HCT116 (cell line): ENCODE data around the gene ACOD1. TPM values are rescaled to one million over a fixed set of nuclear protein-coding genes. Genes with fewer than 3 reads are reported as not detected.

Experiments
- ATAC-seq: fragments of 200-7000 bp; cut with Tn5 transposase; 2 replicates; pipeline ENCODE4 v1.9.1; 2020; ENCODE audit warnings: mild to moderate bottlenecking, moderate library complexity
- BruUV-seq: library from RNA; stranded (reverse); fragments of 400-500 nt; replicated peaks from 2 replicates; lab custom pipeline; 2021; lab: Mats Ljungman, UMichigan
- CTCF ChIA-PET: fragments of 300-600 bp; sonication (Branson Sonifier 250); formaldehyde crosslinking; loops from one replicate; lab custom pipeline; 2021; ENCODE audit warnings: antibody characterized with exemption; lab: Charles Lee
- POLR2A ChIA-PET: fragments of 300-600, 350-600 bp; sonication (Branson Sonifier 250); formaldehyde crosslinking; loops from one replicate; lab custom pipeline; 2021; ENCODE audit warnings: antibody characterized with exemption; lab: Charles Lee
- RAD21 ChIA-PET, 2 experiments: fragments of 300-600 bp; sonication (Branson Sonifier 250); formaldehyde crosslinking; loops; one replicate each; lab custom pipeline; 2023; ENCODE audit warnings: low total read pairs in 2 of 2; ENCODE audit not compliant: uncharacterized antibody in 2 of 2, unreplicated experiment in 2 of 2, low non-redundant PET in 1 of 2; lab: Charles Lee
- DNase-seq: peaks from one replicate; pipeline ENCODE4 v3.0.0-alpha.2; 2010; ENCODE audit warnings: low read depth, low spot score
- H2AFZ ChIP-seq: fragments of 200-600 bp; shearing (Covaris generic), sonication (generic); 2 replicates; pipeline ENCODE4 v1.6.1; 2017; ENCODE audit warnings: low read depth, mixed run types, mixed read lengths, antibody characterized with exemption, low read length; ENCODE audit not compliant: poor library complexity, severe bottlenecking
- H3K27ac ChIP-seq: 2 replicates; pipeline ENCODE4 v1.5.1; 2012; ENCODE audit warnings: low read depth, low read length
- H3K27me3 ChIP-seq: fragments of 200-600 bp; sonication (generic); 2 replicates; pipeline ENCODE4 v1.6.1; 2016; ENCODE audit warnings: mixed run types, low read length, mixed read lengths; ENCODE audit not compliant: insufficient read depth
- H3K36me3 ChIP-seq, 2 experiments: fragments of 200-500 bp in 1 of 2; fragments of 200-600 bp in 1 of 2; sonication (Bioruptor generic) in 1 of 2; sonication (generic) in 1 of 2; 2 replicates each; pipeline versions ENCODE4 v1.5.1 to v1.6.1; 2014 to 2016; ENCODE audit warnings: low read length in 2 of 2, inconsistent platforms in 1 of 2, mixed read lengths in 1 of 2, mixed run types in 1 of 2; ENCODE audit not compliant: insufficient read depth in 2 of 2, control insufficient read depth in 1 of 2
- H3K4me1 ChIP-seq, 2 experiments: fragments of 200-600 bp in 1 of 2; sonication (generic) in 1 of 2; 2 replicates each; pipeline versions ENCODE4 v1.5.1 to v1.6.1; 2012 to 2017; ENCODE audit warnings: low read length in 2 of 2, inconsistent platforms in 1 of 2, mild to moderate bottlenecking in 1 of 2, mixed read lengths in 1 of 2, mixed run types in 1 of 2, moderate library complexity in 1 of 2; ENCODE audit not compliant: insufficient read depth in 2 of 2, control insufficient read depth in 1 of 2
- H3K4me2 ChIP-seq: fragments of 200-600 bp; sonication (generic); 2 replicates; pipeline ENCODE4 v1.6.1; 2017; ENCODE audit warnings: mixed run types, low read length, mixed read lengths
- H3K4me3 ChIP-seq, 2 experiments: fragments of 200-600 bp in 1 of 2; sonication (generic) in 1 of 2; replicated peaks in 1 of 2; 2 replicates each; pipeline ENCODE4 v1.5.1; 2011 to 2016; ENCODE audit warnings: low read length in 2 of 2, control low read depth in 1 of 2, low read depth in 1 of 2, mild to moderate bottlenecking in 1 of 2, mixed read lengths in 1 of 2, mixed run types in 1 of 2
- H3K79me2 ChIP-seq: fragments of 200-600 bp; sonication (generic); 2 replicates; pipeline ENCODE4 v1.6.1; 2017; ENCODE audit warnings: mild to moderate bottlenecking, mixed run types, low read length, moderate library complexity, mixed read lengths; ENCODE audit not compliant: insufficient read depth
- H3K9ac ChIP-seq: fragments of 200-600 bp; sonication (generic); 2 replicates; pipeline ENCODE4 v1.6.1; 2016; ENCODE audit warnings: low read length, mixed read lengths
- H3K9me2 ChIP-seq: fragments of 200-600 bp; sonication (generic), shearing (Covaris generic); 2 replicates; pipeline ENCODE4 v1.6.1; 2017; ENCODE audit warnings: mixed run types, mild to moderate bottlenecking, moderate library complexity; ENCODE audit not compliant: insufficient read depth
- H3K9me3 ChIP-seq, 2 experiments: fragments of 200-500 bp in 1 of 2; fragments of 200-600 bp in 1 of 2; sonication (Bioruptor generic) in 1 of 2; sonication (generic) in 1 of 2; 2 replicates each; pipeline ENCODE4 v1.6.1; 2014 to 2017; ENCODE audit warnings: low read length in 2 of 2, mixed read lengths in 2 of 2, inconsistent platforms in 1 of 2, low read depth in 1 of 2, mild to moderate bottlenecking in 1 of 2, mixed run types in 1 of 2, moderate library complexity in 1 of 2; ENCODE audit not compliant: control insufficient read depth in 1 of 2, insufficient read depth in 1 of 2
- H4K20me1 ChIP-seq: fragments of 200-600 bp; sonication (generic), shearing (Covaris generic); 2 replicates; pipeline ENCODE4 v1.6.1; 2017; ENCODE audit warnings: mixed run types, mild to moderate bottlenecking, moderate library complexity; ENCODE audit not compliant: insufficient read depth
- ATF3 ChIP-seq: IDR thresholded peaks from 2 replicates; pipeline ENCODE4 v1.6.1; 2012
- CTCF ChIP-seq, 3 experiments: fragments of 200-600 bp in 1 of 3; sonication (generic) in 1 of 3; IDR thresholded peaks in 2 of 3; conservative IDR thresholded peaks in 1 of 3; 2 replicates each; pipeline ENCODE4 v1.5.1; 2012 to 2017; ENCODE audit warnings: low read depth in 2 of 3, low read length in 2 of 3, antibody characterized with exemption in 1 of 3, borderline replicate concordance in 1 of 3, control low read depth in 1 of 3, mild to moderate bottlenecking in 1 of 3, mixed read lengths in 1 of 3, mixed run types in 1 of 3, moderate library complexity in 1 of 3; ENCODE audit not compliant: insufficient read depth in 1 of 3
- ELF1 ChIP-seq: IDR thresholded peaks from 2 replicates; pipeline ENCODE4 v1.6.1; 2012; ENCODE audit warnings: low read depth, borderline replicate concordance
- EZH2 ChIP-seq: fragments of 200-600 bp; sonication (generic); IDR thresholded peaks from 2 replicates; pipeline ENCODE4 v1.6.1; 2017; ENCODE audit warnings: antibody characterized with exemption, mixed run types
- EZH2phosphoT487 ChIP-seq: fragments of 200-600 bp; IDR thresholded peaks from 2 replicates; pipeline ENCODE4 v1.6.1; 2018; ENCODE audit warnings: antibody characterized with exemption, borderline replicate concordance
- FOSL1 ChIP-seq: IDR thresholded peaks from 2 replicates; pipeline ENCODE4 v1.6.1; 2012; ENCODE audit warnings: low read depth
- JUND ChIP-seq: IDR thresholded peaks from 2 replicates; pipeline ENCODE4 v1.6.1; 2012
- MAX ChIP-seq: IDR thresholded peaks from 2 replicates; pipeline ENCODE4 v1.6.1; 2012
- POLR2A ChIP-seq: IDR thresholded peaks from 2 replicates; pipeline ENCODE4 v1.7.0; 2011; ENCODE audit warnings: borderline replicate concordance; ENCODE audit not compliant: insufficient read depth, insufficient read length; ENCODE audit errors: extremely low read depth
- POLR2AphosphoS5 ChIP-seq: IDR thresholded peaks from 2 replicates; pipeline ENCODE4 v1.6.1; 2011; ENCODE audit warnings: mild to moderate bottlenecking, low read depth, low read length, moderate library complexity
- RAD21 ChIP-seq: IDR thresholded peaks from 2 replicates; pipeline ENCODE4 v1.6.1; 2012; ENCODE audit warnings: low read depth, mild to moderate bottlenecking
- REST ChIP-seq: IDR thresholded peaks from 2 replicates; pipeline ENCODE4 v1.6.1; 2012; ENCODE audit warnings: low read depth
- SIN3A ChIP-seq: IDR thresholded peaks from 2 replicates; pipeline ENCODE4 v1.6.1; 2012; ENCODE audit warnings: low read depth
- SP1 ChIP-seq: IDR thresholded peaks from 2 replicates; pipeline ENCODE4 v1.6.1; 2012; ENCODE audit warnings: low read depth
- SRF ChIP-seq: IDR thresholded peaks from 2 replicates; pipeline ENCODE4 v1.6.1; 2012; ENCODE audit warnings: low read depth
- TCF7L2 ChIP-seq: IDR thresholded peaks from 2 replicates; pipeline ENCODE4 v1.7.0; 2011; ENCODE audit warnings: borderline replicate concordance, inconsistent platforms; ENCODE audit not compliant: insufficient read depth, insufficient read length; ENCODE audit errors: extremely low read depth
- YY1 ChIP-seq: IDR thresholded peaks from 2 replicates; pipeline ENCODE4 v1.6.1; 2011; ENCODE audit warnings: low read length, low read depth, moderate library complexity, mild to moderate bottlenecking; ENCODE audit not compliant: insufficient replicate concordance; ENCODE audit errors: extremely low read depth
- ZBTB33 ChIP-seq: IDR thresholded peaks from 2 replicates; pipeline ENCODE4 v1.6.1; 2011; ENCODE audit warnings: mild to moderate bottlenecking, low read length, moderate library complexity; ENCODE audit not compliant: insufficient replicate concordance; ENCODE audit errors: extremely low read depth
- ZFX ChIP-seq: fragments of 450-650 bp; IDR thresholded peaks from 2 replicates; pipeline ENCODE4 v1.6.1; 2017
- ZNF274 ChIP-seq: fragments of 200-500 bp; sonication (Bioruptor generic); IDR thresholded peaks from 2 replicates; pipeline ENCODE4 v1.6.1; 2014; ENCODE audit warnings: mild to moderate bottlenecking, low read depth, low read length, inconsistent platforms
- intact Hi-C: fragments of 100-400 bp; cut with micrococcal nuclease; formaldehyde crosslinking; loops from 2 replicates; pipeline ENCODE4 v1.10.0; 2022
- total RNA-seq: library from RNA; stranded (reverse); gene quantifications from one replicate; pipeline ENCODE4 v1.2.1, GENCODE V29; 2021; ENCODE audit not compliant: unreplicated experiment

ACOD1 gene
- total RNA-seq, 1 experiment from 2014 or later: not detected

GRCh38 chr13:76976929-76977328 lies 28.6 kb downstream of the ACOD1 start:
- no peaks in the 10 kb centered on the region for H3K9me3 ChIP-seq
- no peaks in the 10 kb centered on the region for H3K79me2 ChIP-seq
- H2AFZ ChIP-seq: no peak overlapping the region
- no peaks in the 10 kb centered on the region for H3K27me3 ChIP-seq
- H3K4me3 ChIP-seq: no peak overlapping the region
- no TSS peak for BruUV-seq
- H3K36me3 ChIP-seq: no peaks in the 10 kb centered on the region
- intact Hi-C loops: no loop called here
- DNase-seq (no peak), ATAC-seq (no peak)
- CTCF ChIA-PET: no interaction called here
- TF ChIP-seq CTCF (IDR thresholded peaks at IDR 0.05 in 2 of 3, conservative IDR thresholded peaks at IDR 0.05 in 1 of 3; ENCODE audit: borderline replicate concordance in 1 of 3, insufficient read depth in 1 of 3, low read depth in 2 of 3, low read length in 2 of 3) (no peak), REST (no peak), MAX (no peak), SP1 (no peak), SIN3A (no peak), POLR2A (no peak), ZFX (no peak), POLR2AphosphoS5 (no peak), FOSL1 (no peak), ATF3 (no peak), SRF (no peak), RAD21 (no peak), YY1 (no peak), ZNF274 (no peak), EZH2 (no peak), JUND (no peak), EZH2phosphoT487 (no peak), TCF7L2 (no peak), ZBTB33 (no peak), ELF1 (no peak)
- H3K4me2 ChIP-seq: no peak overlapping the region
- no peaks in the 10 kb centered on the region for H3K9me2 ChIP-seq
- no peak overlapping the region for H3K27ac ChIP-seq
- POLR2A ChIA-PET: no interaction called here
- no peaks in the 10 kb centered on the region for H4K20me1 ChIP-seq
- H3K4me1 ChIP-seq: peaks cover 2 to 3% of the 10 kb centered on the region in 2 experiments; a peak in 1 of 4 replicates
- RAD21 ChIA-PET: no interaction called here
- no peak overlapping the region for H3K9ac ChIP-seq
